G401 (cell line): ENCODE measurements around the gene FRMPD1. TPM values are rescaled to one million over a fixed set of nuclear protein-coding genes. Genes with fewer than 3 reads are reported as not detected.

ENCODE experiments used
- DNase-seq: peaks from one replicate; pipeline ENCODE4 v3.0.0-alpha.2; 2015; ENCODE audit warnings: low spot score
- in situ Hi-C: cut with HindIII; loops from 2 replicates; pipeline ENCODE4 v1.10.0; 2016; ENCODE audit warnings: low sequenced_read_pairs, mixed read lengths
- total RNA-seq: library from RNA; depleted of rRNA; stranded (reverse); fragments of >200 nt; shearing (Covaris generic); gene quantifications from 2 replicates; pipeline ENCODE4 v1.2.3, GENCODE V29; 2014

FRMPD1 gene
- total RNA-seq, 1 experiment from 2014 or later, result not detected

GRCh38 chr9:37626708-37627292 is 24.0 kb upstream of the FRMPD1 start:
- DNase-seq, result no peak

GRCh38 chr9:37632479-37632878 is 18.3 kb upstream of the FRMPD1 start:
- in situ Hi-C loops, result no loop called here
- no peak for DNase-seq

More at GRCh38 chr9:37626708-37627292, 24.0 kb upstream of the FRMPD1 start:
- in situ Hi-C loops, result no loop called here

- in situ Hi-C loops, result no loop called here
- DNase-seq, result no peak
Observed at GRCh38 chr9:37635808-37636207, 14.9 kb upstream of the FRMPD1 start.

GRCh38 chr9:37636511-37637448 is 14.0 kb upstream of the FRMPD1 start:
- in situ Hi-C loops, result no loop called here
- no peak for DNase-seq

- no peak for DNase-seq
- in situ Hi-C loops, result no loop called here
Observed at GRCh38 chr9:37639109-37639762, 11.5 kb upstream of the FRMPD1 start.

- DNase-seq, result no peak
- in situ Hi-C loops, result loop anchor here (10.0 kb wide), 1 partner anchor 55 kb away; no protein-coding TSS in a partner anchor
Observed at GRCh38 chr9:37639841-37640240, 10.9 kb upstream of the FRMPD1 start.

GRCh38 chr9:37640246-37640645 is 10.5 kb upstream of the FRMPD1 start:
- DNase-seq, result no peak
- in situ Hi-C loops, result loop anchor here (10.0 kb wide), 1 partner anchor 55 kb away; no protein-coding TSS in a partner anchor

- no peak for DNase-seq
- in situ Hi-C loops, result loop anchor here (10.0 kb wide), 1 partner anchor 57 kb away; no protein-coding TSS in a partner anchor
Observed at GRCh38 chr9:37641331-37641730, 9.4 kb upstream of the FRMPD1 start.

- no peak for DNase-seq
- in situ Hi-C loops, result loop anchor here (10.0 kb wide), 1 partner anchor 58 kb away; no protein-coding TSS in a partner anchor
Observed at GRCh38 chr9:37643214-37643613, 7.5 kb upstream of the FRMPD1 start.

GRCh38 chr9:37645903-37646506 is 4.7 kb upstream of the FRMPD1 start:
- in situ Hi-C loops, result loop anchor here (10.0 kb wide), 1 partner anchor 61 kb away; no protein-coding TSS in a partner anchor
- no peak for DNase-seq

GRCh38 chr9:37650299-37650872 is 368 bp upstream of the FRMPD1 start:
- DNase-seq, result no peak
- in situ Hi-C loops, result no loop called here

GRCh38 chr9:37652261-37652660 is 1.5 kb downstream of the FRMPD1 start:
- DNase-seq, result no peak
- in situ Hi-C loops, result no loop called here

- no peak for DNase-seq
- in situ Hi-C loops, result no loop called here
Observed at GRCh38 chr9:37653385-37653784, 2.6 kb downstream of the FRMPD1 start.

GRCh38 chr9:37656936-37657335 is 6.2 kb downstream of the FRMPD1 start:
- no peak for DNase-seq
- in situ Hi-C loops, result no loop called here

GRCh38 chr9:37660691-37661090 is 9.9 kb downstream of the FRMPD1 start:
- no peak for DNase-seq
- in situ Hi-C loops, result no loop called here

GRCh38 chr9:37663926-37664325 is 13.2 kb downstream of the FRMPD1 start:
- in situ Hi-C loops, result no loop called here
- no peak for DNase-seq

- DNase-seq, result no peak
- in situ Hi-C loops, result no loop called here
Observed at GRCh38 chr9:37667706-37668105, 17.0 kb downstream of the FRMPD1 start.

GRCh38 chr9:37668116-37668601 is 17.4 kb downstream of the FRMPD1 start:
- in situ Hi-C loops, result no loop called here
- DNase-seq, result no peak

GRCh38 chr9:37669232-37669631 is 18.5 kb downstream of the FRMPD1 start:
- in situ Hi-C loops, result no loop called here
- no peak for DNase-seq
